ENCODE measurements around the gene AOX1. TPM values are rescaled to one million over a fixed set of nuclear protein-coding genes. Genes with fewer than 3 reads are reported as not detected.

The AOX1 gene
- total and polyA plus RNA-seq, 4 donors = 9.9 to 1,131 (median 486) TPM

DNA sequence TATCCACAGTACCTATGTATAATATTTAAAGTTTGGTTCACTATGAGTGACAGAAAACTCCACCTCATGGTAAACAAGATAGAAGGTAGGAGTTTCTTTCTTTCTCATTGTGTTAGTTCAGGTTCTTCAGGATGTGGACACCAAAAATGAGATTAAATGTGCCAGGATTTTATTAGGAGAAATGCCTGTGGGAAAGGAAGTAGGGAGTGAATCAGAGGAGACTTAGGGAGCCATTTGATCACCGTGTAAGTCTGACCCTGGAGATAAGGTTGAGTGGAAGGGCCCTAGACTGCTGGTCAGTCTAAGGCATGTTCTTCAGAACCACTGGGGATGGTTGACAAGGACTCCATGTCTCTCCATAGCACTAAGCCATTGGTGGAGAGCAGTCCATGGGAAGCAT, 8.1 kb downstream of the AOX1 start:
- TF ChIP-seq ATF3 (IDR thresholded peaks at IDR 0.05) = no peak
- TF ChIP-seq JUND (IDR thresholded peaks at IDR 0.05) = no peak
- TF ChIP-seq FOXA1 (IDR thresholded peaks at IDR 0.05) = no peak
- TF ChIP-seq, protein P1, sequence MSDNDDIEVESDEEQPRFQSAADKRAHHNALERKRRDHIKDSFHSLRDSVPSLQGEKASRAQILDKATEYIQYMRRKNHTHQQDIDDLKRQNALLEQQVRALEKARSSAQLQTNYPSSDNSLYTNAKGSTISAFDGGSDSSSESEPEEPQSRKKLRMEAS (IDR thresholded peaks at IDR 0.05) = no peak
- TF ChIP-seq, protein P2, sequence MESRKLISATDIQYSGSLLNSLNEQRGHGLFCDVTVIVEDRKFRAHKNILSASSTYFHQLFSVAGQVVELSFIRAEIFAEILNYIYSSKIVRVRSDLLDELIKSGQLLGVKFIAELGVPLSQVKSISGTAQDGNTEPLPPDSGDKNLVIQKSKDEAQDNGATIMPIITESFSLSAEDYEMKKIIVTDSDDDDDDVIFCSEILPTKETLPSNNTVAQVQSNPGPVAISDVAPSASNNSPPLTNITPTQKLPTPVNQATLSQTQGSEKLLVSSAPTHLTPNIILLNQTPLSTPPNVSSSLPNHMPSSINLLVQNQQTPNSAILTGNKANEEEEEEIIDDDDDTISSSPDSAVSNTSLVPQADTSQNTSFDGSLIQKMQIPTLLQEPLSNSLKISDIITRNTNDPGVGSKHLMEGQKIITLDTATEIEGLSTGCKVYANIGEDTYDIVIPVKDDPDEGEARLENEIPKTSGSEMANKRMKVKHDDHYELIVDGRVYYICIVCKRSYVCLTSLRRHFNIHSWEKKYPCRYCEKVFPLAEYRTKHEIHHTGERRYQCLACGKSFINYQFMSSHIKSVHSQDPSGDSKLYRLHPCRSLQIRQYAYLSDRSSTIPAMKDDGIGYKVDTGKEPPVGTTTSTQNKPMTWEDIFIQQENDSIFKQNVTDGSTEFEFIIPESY (IDR thresholded peaks at IDR 0.05) = no peak
- TF ChIP-seq EGR1 (IDR thresholded peaks at IDR 0.05; ENCODE audit: low read depth in 2 of 2) = no peak
- TF ChIP-seq RXRA (IDR thresholded peaks at IDR 0.05) = no peak
- TF ChIP-seq YY1 (IDR thresholded peaks at IDR 0.05) = no peak
- no peak for TF ChIP-seq HNF4G (IDR thresholded peaks at IDR 0.05)
- no peak for TF ChIP-seq HNF4A (conservative IDR thresholded peaks at IDR 0.05)
- no peak for TF ChIP-seq NR2F2 (IDR thresholded peaks at IDR 0.05)
- TF ChIP-seq RAD21 (IDR thresholded peaks at IDR 0.05) = no peak
- TF ChIP-seq, protein P3, sequence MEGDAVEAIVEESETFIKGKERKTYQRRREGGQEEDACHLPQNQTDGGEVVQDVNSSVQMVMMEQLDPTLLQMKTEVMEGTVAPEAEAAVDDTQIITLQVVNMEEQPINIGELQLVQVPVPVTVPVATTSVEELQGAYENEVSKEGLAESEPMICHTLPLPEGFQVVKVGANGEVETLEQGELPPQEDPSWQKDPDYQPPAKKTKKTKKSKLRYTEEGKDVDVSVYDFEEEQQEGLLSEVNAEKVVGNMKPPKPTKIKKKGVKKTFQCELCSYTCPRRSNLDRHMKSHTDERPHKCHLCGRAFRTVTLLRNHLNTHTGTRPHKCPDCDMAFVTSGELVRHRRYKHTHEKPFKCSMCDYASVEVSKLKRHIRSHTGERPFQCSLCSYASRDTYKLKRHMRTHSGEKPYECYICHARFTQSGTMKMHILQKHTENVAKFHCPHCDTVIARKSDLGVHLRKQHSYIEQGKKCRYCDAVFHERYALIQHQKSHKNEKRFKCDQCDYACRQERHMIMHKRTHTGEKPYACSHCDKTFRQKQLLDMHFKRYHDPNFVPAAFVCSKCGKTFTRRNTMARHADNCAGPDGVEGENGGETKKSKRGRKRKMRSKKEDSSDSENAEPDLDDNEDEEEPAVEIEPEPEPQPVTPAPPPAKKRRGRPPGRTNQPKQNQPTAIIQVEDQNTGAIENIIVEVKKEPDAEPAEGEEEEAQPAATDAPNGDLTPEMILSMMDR (IDR thresholded peaks at IDR 0.05; ENCODE audit: low read depth, low read length, missing input control) = no peak
- TF ChIP-seq REST (IDR thresholded peaks at IDR 0.05) = no peak
- TF ChIP-seq TAF1 (conservative IDR thresholded peaks at IDR 0.05) = no peak
- no peak for TF ChIP-seq FOXA2 (IDR thresholded peaks at IDR 0.05)
- TF ChIP-seq GABPA (IDR thresholded peaks at IDR 0.05 in 1 of 2, conservative IDR thresholded peaks at IDR 0.05 in 1 of 2) = no peak
- H3K9me3 ChIP-seq (ENCODE audit: control insufficient read depth in 4 of 4, low read length in 3 of 4) = no peaks in the 10 kb centered on the region
- H3K4me3 ChIP-seq (ENCODE audit: low read depth in 1 of 3, low read length in 3 of 3) = no peak overlapping the region
- H3K27me3 ChIP-seq (ENCODE audit: control insufficient read depth in 4 of 4, insufficient read depth in 4 of 4, low read length in 3 of 4) = no peaks in the 10 kb centered on the region
- WGBS = 64% methylated on average over 1 of the region's 1 CpG
- peak overlapping the region; percentile 16 to 37 for H3K27ac ChIP-seq (ENCODE audit: low read depth in 1 of 2, low read length in 2 of 2)
- H3K36me3 ChIP-seq (ENCODE audit: control insufficient read depth in 4 of 4, insufficient read depth in 3 of 4, low read depth in 1 of 4, low read length in 3 of 4) = peaks cover 4 to 53% (median 27%) of the 10 kb centered on the region in 4 donors
- peaks cover 10 to 59% (median 57%) of the 10 kb centered on the region in 4 donors for H3K4me1 ChIP-seq (ENCODE audit: control insufficient read depth in 4 of 4, insufficient read depth in 4 of 4, low read length in 3 of 4)
- H3K9ac ChIP-seq (ENCODE audit: low read depth in 1 of 2, low read length in 2 of 2) = no peak overlapping the region
- no peak for DNase-seq (ENCODE audit: low spot score)

All from liver (tissue), 9 donors.